Neutrophil (primary cell): ENCODE data around the gene ALDH1B1.
"Not testable (repeated sequence)": the region's sequence is repeated elsewhere in the genome, so short reads cannot be mapped to it uniquely, and the experiment has no call there.

Experiments
- H3K27ac ChIP-seq: fragments of 200-600 bp; sonication (generic); 2 replicates; pipeline ENCODE4 v1.5.1; 2016; ENCODE audit warnings: mild to moderate bottlenecking, moderate library complexity
- H3K27me3 ChIP-seq: fragments of 200-600 bp; sonication (generic); 2 replicates; pipeline ENCODE4 v1.6.0; 2016; ENCODE audit warnings: mild to moderate bottlenecking
- H3K36me3 ChIP-seq: fragments of 200-600 bp; sonication (generic); 2 replicates; pipeline ENCODE4 v1.5.1; 2017
- H3K4me1 ChIP-seq, 2 experiments: fragments of 200-600 bp in 1 of 2; sonication (generic) in 1 of 2; 1 replicate in 1 of 2; 2 replicates in 1 of 2; pipeline versions ENCODE4 v1.5.1 to v1.6.1; 2013 to 2016; ENCODE audit warnings: low read depth in 1 of 2, low read length in 1 of 2, mild to moderate bottlenecking in 1 of 2, moderate library complexity in 1 of 2; ENCODE audit not compliant: control insufficient read depth in 1 of 2, insufficient read depth in 1 of 2
- H3K4me3 ChIP-seq, 2 experiments: fragments of 200-600 bp in 1 of 2; sonication (generic) in 1 of 2; 1 replicate in 1 of 2; 2 replicates in 1 of 2; pipeline ENCODE4 v1.5.1; 2013 to 2016; ENCODE audit warnings: low read depth in 1 of 2, low read length in 1 of 2, mild to moderate bottlenecking in 1 of 2, moderate library complexity in 1 of 2
- H3K9me3 ChIP-seq: fragments of 200-600 bp; sonication (generic); 2 replicates; pipeline ENCODE4 v1.5.1; 2016
- CTCF ChIP-seq: fragments of 200-600 bp; sonication (generic); IDR thresholded peaks from 2 replicates; pipeline ENCODE4 v1.5.1; 2016; ENCODE audit warnings: antibody characterized with exemption

ALDH1B1 gene

DNA sequence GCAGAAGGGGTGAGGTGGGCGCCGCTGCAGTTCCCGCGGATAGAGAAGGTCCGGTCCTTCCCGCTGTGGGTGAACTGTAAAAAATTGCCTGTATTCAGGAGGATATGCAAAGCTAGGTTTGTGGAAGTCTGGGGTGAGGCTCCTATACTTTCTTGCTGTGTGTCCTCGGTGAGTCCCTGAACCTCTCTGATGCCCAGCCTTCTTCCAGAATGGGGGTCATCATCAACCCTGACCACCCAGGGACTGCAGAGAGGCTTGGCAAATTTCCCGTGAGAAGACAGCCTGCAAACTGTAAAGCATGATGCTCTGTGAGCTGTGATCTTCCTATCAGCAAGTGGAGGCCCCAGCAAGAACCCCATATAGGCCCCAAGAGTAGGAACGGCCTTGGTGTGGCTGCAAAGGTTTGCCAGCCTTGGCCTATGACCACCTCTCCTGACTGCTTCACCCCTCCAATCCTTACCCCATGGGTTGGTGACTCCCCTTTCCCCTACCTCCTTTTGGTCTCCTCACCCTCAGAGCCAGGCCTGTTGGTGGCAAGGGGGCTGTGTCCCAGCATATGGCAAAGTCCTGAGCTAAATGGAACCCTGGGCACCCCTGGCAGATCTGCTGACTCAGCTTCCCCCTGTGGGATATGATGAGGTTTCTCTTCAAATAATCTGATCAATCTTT is 760 bp downstream of the ALDH1B1 start:
- Histone ChIP-seq H3K9me3 (no peaks in the 10 kb centered on the region), H3K27ac (no peak overlapping the region), H3K4me3 (peak overlapping the region; percentile 45 to 65), H3K4me1 (peaks cover 10% of the 10 kb centered on the region in 2 experiments), H3K27me3 (peaks cover 19% of the 10 kb centered on the region), H3K36me3 (no peaks in the 10 kb centered on the region)
- no peak for TF ChIP-seq CTCF

DNA sequence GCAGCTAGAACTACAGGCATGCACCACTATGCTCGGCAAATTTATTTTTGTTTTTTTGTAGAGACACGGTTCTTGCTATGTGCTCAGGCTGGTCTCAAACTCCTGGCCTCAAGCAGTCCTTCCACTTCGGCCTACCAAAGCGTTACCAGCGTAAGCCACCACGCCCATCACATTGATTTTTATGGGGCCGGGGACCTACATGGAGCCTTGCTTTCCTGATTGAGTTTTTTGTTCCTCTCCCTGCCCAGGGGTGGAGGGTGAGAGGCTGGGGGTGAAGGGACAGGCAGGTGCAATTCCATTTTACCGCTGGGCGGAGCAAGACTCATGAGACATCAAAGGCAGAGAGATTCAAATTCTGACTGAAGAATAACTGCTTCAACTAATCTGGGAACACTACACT is 1.9 kb downstream of the ALDH1B1 start:
- no peak overlapping the region for H3K27ac ChIP-seq
- H3K27me3 ChIP-seq, result peaks cover 19% of the 10 kb centered on the region
- no peak for TF ChIP-seq CTCF
- peaks cover 10% of the 10 kb centered on the region in 2 experiments for H3K4me1 ChIP-seq
- H3K9me3 ChIP-seq, result no peaks in the 10 kb centered on the region
- no peaks in the 10 kb centered on the region for H3K36me3 ChIP-seq
- no peak overlapping the region for H3K4me3 ChIP-seq

- Histone ChIP-seq H3K4me1 (peaks cover 10% of the 10 kb centered on the region in 2 experiments), H3K36me3 (no peaks in the 10 kb centered on the region), H3K27me3 (peaks cover 14% of the 10 kb centered on the region), H3K4me3 (no peak overlapping the region), H3K27ac (no peak overlapping the region), H3K9me3 (no peaks in the 10 kb centered on the region)
- no peak for TF ChIP-seq CTCF
These were observed 3.3 kb downstream of the ALDH1B1 start for GRCh38 chr9:38395653-38396370.

DNA sequence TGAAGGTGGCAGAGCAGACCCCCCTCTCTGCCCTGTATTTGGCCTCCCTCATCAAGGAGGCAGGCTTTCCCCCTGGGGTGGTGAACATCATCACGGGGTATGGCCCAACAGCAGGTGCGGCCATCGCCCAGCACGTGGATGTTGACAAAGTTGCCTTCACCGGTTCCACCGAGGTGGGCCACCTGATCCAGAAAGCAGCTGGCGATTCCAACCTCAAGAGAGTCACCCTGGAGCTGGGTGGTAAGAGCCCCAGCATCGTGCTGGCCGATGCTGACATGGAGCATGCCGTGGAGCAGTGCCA is 3.8 kb downstream of the ALDH1B1 start:
- Histone ChIP-seq H3K9me3 (no peaks in the 10 kb centered on the region), H3K27ac (no peak overlapping the region), H3K27me3 (peaks cover 9% of the 10 kb centered on the region), H3K4me3 (no peak overlapping the region), H3K4me1 (peaks cover 10% of the 10 kb centered on the region in 2 experiments), H3K36me3 (no peaks in the 10 kb centered on the region)
- no peak for TF ChIP-seq CTCF

DNA sequence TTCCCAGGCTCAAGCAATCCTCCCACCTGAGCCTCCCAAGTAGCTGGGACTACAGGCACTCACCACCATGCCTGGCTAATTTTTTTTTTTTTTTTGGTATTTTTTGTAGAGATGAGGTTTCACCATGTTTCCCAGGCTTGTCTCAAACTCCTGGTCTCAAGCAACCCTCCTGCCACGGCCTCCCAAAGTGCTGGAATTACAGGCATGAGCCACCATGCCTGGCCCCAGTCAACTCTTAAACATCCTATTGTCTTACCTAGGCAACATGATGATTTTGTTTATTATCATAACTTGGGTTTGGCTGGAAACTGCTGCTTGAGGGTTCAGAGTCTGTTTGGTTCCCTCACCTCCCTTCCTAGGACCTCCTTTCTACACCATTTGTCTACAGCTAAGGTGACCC is 6.7 kb downstream of the ALDH1B1 start:
- H3K27ac ChIP-seq, H3K36me3 ChIP-seq, H3K27me3 ChIP-seq, H3K4me1 ChIP-seq, H3K9me3 ChIP-seq, H3K4me3 ChIP-seq: not testable (repeated sequence)

GRCh38 chr9:38401994-38402393 is 9.5 kb downstream of the ALDH1B1 start:
- Histone ChIP-seq H3K27ac (no peak overlapping the region), H3K27me3 (peaks cover 19% of the 10 kb centered on the region), H3K4me1 (no peaks in the 10 kb centered on the region), H3K36me3 (no peaks in the 10 kb centered on the region), H3K4me3 (no peak overlapping the region), H3K9me3 (no peaks in the 10 kb centered on the region)
- no peak for TF ChIP-seq CTCF
